ENCODE data around the gene NEURL3. TPM values are rescaled to one million over a fixed set of nuclear protein-coding genes. Genes with fewer than 3 reads are reported as not detected.

The NEURL3 gene
- total and polyA plus RNA-seq, 2 experiments from 2014 or later, result 1.8 to 8.1 TPM

GRCh38 chr2:96553176-96553956, 48.2 kb upstream of the NEURL3 start:
- TF ChIP-seq EZH2 (IDR thresholded peaks at IDR 0.05; ENCODE audit: borderline replicate concordance) (no peak), CTCF (IDR thresholded peaks at IDR 0.05; ENCODE audit: poor library complexity) (no peak), EZH2phosphoT487 (IDR thresholded peaks at IDR 0.05; ENCODE audit: low read depth, severe bottlenecking, unreplicated experiment) (no peak)
- Histone ChIP-seq H3K4me1 (ENCODE audit: insufficient read depth) (no peaks in the 10 kb centered on the region), H3K36me3 (replicated peaks; ENCODE audit: insufficient read depth, low read depth) (no peaks in the 10 kb centered on the region), H3K4me3 (no peak overlapping the region), H3K9me3 (ENCODE audit: low read depth) (no peaks in the 10 kb centered on the region), H3K4me2 (no peak overlapping the region), H3K27ac (no peak overlapping the region), H2AFZ (no peak overlapping the region), H3K79me2 (no peaks in the 10 kb centered on the region), H3K27me3 (no peaks in the 10 kb centered on the region), H3K9me2 (replicated peaks; ENCODE audit: insufficient read depth) (no peaks in the 10 kb centered on the region), H4K20me1 (ENCODE audit: insufficient read depth, poor library complexity, severe bottlenecking) (no peaks in the 10 kb centered on the region)
- no peak for DNase-seq (ENCODE audit: low spot score)
- 94% methylated on average over 16 of the region's 16 CpGs for WGBS (ENCODE audit: low lambda C conversion rate, missing lambda C conversion rate)

- Histone ChIP-seq H2AFZ (no peak overlapping the region), H3K36me3 (replicated peaks; ENCODE audit: insufficient read depth, low read depth) (no peaks in the 10 kb centered on the region), H3K4me2 (no peak overlapping the region), H3K9me2 (replicated peaks; ENCODE audit: insufficient read depth) (no peaks in the 10 kb centered on the region), H4K20me1 (ENCODE audit: insufficient read depth, poor library complexity, severe bottlenecking) (no peaks in the 10 kb centered on the region), H3K4me1 (ENCODE audit: insufficient read depth) (no peaks in the 10 kb centered on the region), H3K4me3 (no peak overlapping the region), H3K79me2 (no peaks in the 10 kb centered on the region), H3K27ac (no peak overlapping the region), H3K9me3 (ENCODE audit: low read depth) (no peaks in the 10 kb centered on the region), H3K27me3 (no peaks in the 10 kb centered on the region)
- WGBS (ENCODE audit: low lambda C conversion rate, missing lambda C conversion rate), result 91% methylated on average over 18 of the region's 18 CpGs
- TF ChIP-seq EZH2phosphoT487 (IDR thresholded peaks at IDR 0.05; ENCODE audit: low read depth, severe bottlenecking, unreplicated experiment), result no peak
- no peak for TF ChIP-seq CTCF (IDR thresholded peaks at IDR 0.05; ENCODE audit: poor library complexity)
- no peak for TF ChIP-seq EZH2 (IDR thresholded peaks at IDR 0.05; ENCODE audit: borderline replicate concordance)
- no peak for DNase-seq (ENCODE audit: low spot score)
These were observed 47.4 kb upstream of the NEURL3 start for GRCh38 chr2:96552315-96553175.

- no peaks in the 10 kb centered on the region for H3K9me3 ChIP-seq (ENCODE audit: low read depth)
- H3K4me2 ChIP-seq, result no peak overlapping the region
- DNase-seq (ENCODE audit: low spot score), result no peak
- no peaks in the 10 kb centered on the region for H3K79me2 ChIP-seq
- 99% methylated on average over 25 of the region's 25 CpGs for WGBS (ENCODE audit: low lambda C conversion rate, missing lambda C conversion rate)
- no peaks in the 10 kb centered on the region for H3K9me2 ChIP-seq (replicated peaks; ENCODE audit: insufficient read depth)
- H3K27ac ChIP-seq, result no peak overlapping the region
- no peaks in the 10 kb centered on the region for H3K27me3 ChIP-seq
- H3K4me1 ChIP-seq (ENCODE audit: insufficient read depth), result no peaks in the 10 kb centered on the region
- H3K36me3 ChIP-seq (replicated peaks; ENCODE audit: insufficient read depth, low read depth), result no peaks in the 10 kb centered on the region
- H3K4me3 ChIP-seq, result no peak overlapping the region
- H2AFZ ChIP-seq, result no peak overlapping the region
- H4K20me1 ChIP-seq (ENCODE audit: insufficient read depth, poor library complexity, severe bottlenecking), result no peaks in the 10 kb centered on the region
- no peak for TF ChIP-seq EZH2phosphoT487 (IDR thresholded peaks at IDR 0.05; ENCODE audit: low read depth, severe bottlenecking, unreplicated experiment)
- no peak for TF ChIP-seq CTCF (IDR thresholded peaks at IDR 0.05; ENCODE audit: poor library complexity)
- no peak for TF ChIP-seq EZH2 (IDR thresholded peaks at IDR 0.05; ENCODE audit: borderline replicate concordance)
These were observed 46.6 kb upstream of the NEURL3 start for GRCh38 chr2:96551605-96552314.
